Epithelial cell of esophagus (primary cell): ENCODE results near the gene PPM1L.

ENCODE experiments used
- DNase-seq: peaks from one replicate; pipeline ENCODE4 v3.0.0; 2010; ENCODE audit warnings: low read depth
- H3K4me3 ChIP-seq: 2 replicates; pipeline ENCODE4 v1.5.1; 2011; ENCODE audit warnings: mild to moderate bottlenecking, low read length, control low read depth
- CTCF ChIP-seq: IDR thresholded peaks from 2 replicates; pipeline ENCODE4 v1.5.1; 2011; ENCODE audit warnings: low read depth, mild to moderate bottlenecking, low read length, control low read depth, inconsistent platforms; ENCODE audit not compliant: insufficient read depth; ENCODE audit errors: missing control alignments

The PPM1L gene

DNA sequence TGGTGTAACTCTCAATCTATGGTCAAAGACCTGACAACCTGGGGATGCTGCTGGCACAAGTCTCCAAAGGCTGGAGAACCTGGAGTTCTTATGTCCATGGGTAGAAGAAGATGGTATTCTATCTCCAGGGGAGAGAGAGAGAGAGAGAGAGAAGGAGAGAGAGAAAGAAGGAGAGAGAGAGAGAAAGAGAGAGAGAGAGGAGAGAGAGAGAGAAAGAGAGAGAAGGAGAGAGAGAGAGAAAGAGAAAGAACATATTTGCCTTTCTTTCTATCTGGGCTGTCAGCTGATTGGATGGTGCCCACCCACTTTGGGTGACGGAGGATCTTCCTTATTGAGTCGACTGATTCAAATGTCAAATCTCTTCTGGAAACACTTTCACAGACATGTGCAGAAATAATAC, 84.6 kb downstream of the PPM1L start:
- no peak for TF ChIP-seq CTCF
- H3K4me3 ChIP-seq = no peak overlapping the region
- no peak for DNase-seq

GRCh38 chr3:160841455-160841854, 85.4 kb downstream of the PPM1L start:
- TF ChIP-seq CTCF = no peak
- DNase-seq = no peak
- no peak overlapping the region for H3K4me3 ChIP-seq

- no peak overlapping the region for H3K4me3 ChIP-seq
- no peak for TF ChIP-seq CTCF
- DNase-seq = no peak
These were observed 86.3 kb downstream of the PPM1L start for GRCh38 chr3:160842021-160843005.

- TF ChIP-seq CTCF = no peak
- DNase-seq = no peak
- H3K4me3 ChIP-seq = no peak overlapping the region
These were observed 95.7 kb downstream of the PPM1L start for GRCh38 chr3:160851629-160852210.

GRCh38 chr3:160852856-160853255, 96.8 kb downstream of the PPM1L start:
- TF ChIP-seq CTCF = no peak

DNA sequence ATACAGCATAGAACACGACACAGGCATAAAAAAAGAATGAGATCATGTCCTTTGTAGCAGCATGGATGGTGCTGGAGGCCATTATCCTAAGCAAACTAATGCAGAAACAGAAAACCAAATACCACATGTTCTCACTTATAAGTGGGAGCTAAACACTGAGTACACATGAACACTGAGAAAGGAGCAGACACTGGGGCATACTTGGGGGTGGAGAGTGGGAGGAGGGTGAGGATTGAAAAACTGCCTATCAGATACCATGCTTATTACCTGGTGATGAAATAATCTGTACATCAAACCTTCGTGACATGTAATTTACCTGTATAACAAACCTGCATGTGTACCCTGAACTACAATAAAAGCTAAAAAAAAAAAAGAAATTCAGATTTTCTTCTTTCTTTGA, 100.4 kb downstream of the PPM1L start:
- DNase-seq = no peak
- no peak for TF ChIP-seq CTCF
- H3K4me3 ChIP-seq = no peak overlapping the region

More at GRCh38 chr3:160852856-160853255, 96.8 kb downstream of the PPM1L start:
- DNase-seq = no peak
- no peak overlapping the region for H3K4me3 ChIP-seq
